AG09319 (cell line): ENCODE data around the gene KDF1.

Source experiments
- DNase-seq: peaks from one replicate; pipeline ENCODE4 v3.0.0-alpha.2; 2010; ENCODE audit warnings: low read depth; ENCODE audit errors: extremely low read depth
- CTCF ChIP-seq: IDR thresholded peaks from 2 replicates; pipeline ENCODE4 v1.5.1; 2011; ENCODE audit warnings: low read depth, mild to moderate bottlenecking, inconsistent platforms, low read length, moderate library complexity

KDF1 gene, protein sequence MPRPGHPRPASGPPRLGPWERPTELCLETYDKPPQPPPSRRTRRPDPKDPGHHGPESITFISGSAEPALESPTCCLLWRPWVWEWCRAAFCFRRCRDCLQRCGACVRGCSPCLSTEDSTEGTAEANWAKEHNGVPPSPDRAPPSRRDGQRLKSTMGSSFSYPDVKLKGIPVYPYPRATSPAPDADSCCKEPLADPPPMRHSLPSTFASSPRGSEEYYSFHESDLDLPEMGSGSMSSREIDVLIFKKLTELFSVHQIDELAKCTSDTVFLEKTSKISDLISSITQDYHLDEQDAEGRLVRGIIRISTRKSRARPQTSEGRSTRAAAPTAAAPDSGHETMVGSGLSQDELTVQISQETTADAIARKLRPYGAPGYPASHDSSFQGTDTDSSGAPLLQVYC

GRCh38 chr1:26959722-26960624, at the start of gene KDF1:
TSS of gene KDF1 (minus strand) at chr1:26960468. CDS start at chr1:26952380, 8,088 bp downstream.
- no peak for TF ChIP-seq CTCF
- no peak for DNase-seq

GRCh38 chr1:27009601-27010197, 49.4 kb upstream of the KDF1 start:
- no peak for TF ChIP-seq CTCF
- no peak for DNase-seq

GRCh38 chr1:27007909-27008582, 47.8 kb upstream of the KDF1 start:
- DNase-seq = no peak
- TF ChIP-seq CTCF = no peak

- TF ChIP-seq CTCF = no peak
Observed at GRCh38 chr1:27006683-27007082, 46.4 kb upstream of the KDF1 start.

DNA sequence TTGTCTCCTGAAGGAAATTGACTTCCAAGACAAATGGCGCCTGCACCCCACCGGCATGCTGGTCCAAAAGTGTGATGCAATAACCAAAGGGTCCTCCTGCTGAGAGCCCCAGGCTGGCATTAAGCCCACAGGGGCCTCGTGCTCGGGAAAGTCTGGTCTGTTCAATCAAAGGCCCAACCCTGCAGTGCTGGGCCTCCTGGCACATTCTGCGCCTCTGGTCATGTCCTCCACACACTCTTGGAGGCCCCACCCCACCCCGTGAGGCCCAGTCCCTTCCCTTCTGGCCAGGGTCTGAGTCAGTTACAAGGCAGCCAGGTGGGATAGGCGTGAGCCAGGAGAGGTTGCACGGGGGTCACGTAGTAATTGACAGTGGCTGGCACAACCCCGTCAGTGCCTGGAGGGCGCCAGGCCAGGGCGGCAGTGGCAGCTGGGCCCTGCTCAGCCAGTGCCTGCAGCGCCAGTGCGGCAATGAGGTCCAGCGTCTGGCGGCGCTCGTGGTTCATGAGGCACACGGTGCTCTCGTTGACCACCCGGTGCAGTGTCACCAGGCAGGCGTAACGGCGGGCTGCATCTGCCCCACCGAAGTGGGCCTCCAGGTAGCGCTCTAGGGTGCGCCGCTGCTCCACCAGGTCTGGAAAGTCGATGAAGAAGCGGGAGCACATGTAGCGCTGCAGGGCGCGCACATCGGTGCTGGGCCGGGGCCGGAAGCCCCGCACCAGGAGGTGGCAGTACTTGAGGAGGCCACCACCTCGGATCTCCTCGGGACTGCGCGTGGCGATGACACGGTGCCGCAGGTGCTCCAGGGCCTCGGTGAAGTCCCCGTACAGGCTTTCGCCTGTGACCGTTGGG, 45.6 kb upstream of the KDF1 start:
- no peak for DNase-seq
- TF ChIP-seq CTCF = no peak

More at GRCh38 chr1:27006683-27007082, 46.4 kb upstream of the KDF1 start:
- DNase-seq = no peak

DNA sequence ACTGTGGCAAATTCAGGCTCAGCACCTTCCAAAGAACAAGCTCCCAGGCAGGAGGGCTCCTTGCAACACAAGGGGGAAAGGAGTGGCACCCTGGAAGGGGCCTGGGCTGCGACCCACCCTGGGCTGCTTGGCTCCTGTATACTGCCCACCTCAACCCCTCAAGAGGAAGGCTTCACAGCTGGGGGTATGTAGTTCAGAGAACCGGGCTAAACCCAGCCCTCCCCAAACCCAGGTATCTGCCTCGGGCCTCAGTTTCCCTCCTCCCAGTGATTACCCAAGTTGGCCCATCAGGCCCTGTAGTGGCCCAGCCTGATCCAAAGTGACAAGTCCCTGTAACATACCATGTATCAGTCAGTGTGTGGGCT, 44.9 kb upstream of the KDF1 start:
- DNase-seq = no peak
- no peak for TF ChIP-seq CTCF
